Measurements from ENCODE around the gene SHANK1.

Gene SHANK1

GRCh38 chr19:50667759-50668231, 51.8 kb downstream of the SHANK1 start:
- no peak for DNase-seq
- in situ Hi-C loops (cut with HindIII; ENCODE audit: low pct_ligation_motif_present, low pct_unique_long_range_greater_than_20kb, low sequenced_read_pairs) = no loop called here

GRCh38 chr19:50667177-50667758, 52.3 kb downstream of the SHANK1 start:
- DNase-seq = no peak
- in situ Hi-C loops (cut with HindIII; ENCODE audit: low pct_ligation_motif_present, low pct_unique_long_range_greater_than_20kb, low sequenced_read_pairs) = no loop called here

- in situ Hi-C loops (cut with HindIII; ENCODE audit: low pct_ligation_motif_present, low pct_unique_long_range_greater_than_20kb, low sequenced_read_pairs) = no loop called here
Measured at GRCh38 chr19:50666346-50667176, 53.0 kb downstream of the SHANK1 start.

GRCh38 chr19:50664204-50664603, 55.4 kb downstream of the SHANK1 start:
- DNase-seq = no peak
- in situ Hi-C loops (cut with HindIII; ENCODE audit: low pct_ligation_motif_present, low pct_unique_long_range_greater_than_20kb, low sequenced_read_pairs) = no loop called here

More at GRCh38 chr19:50666346-50667176, 53.0 kb downstream of the SHANK1 start:
- DNase-seq = no peak

GRCh38 chr19:50663482-50663790, 56.2 kb downstream of the SHANK1 start:
- in situ Hi-C loops (cut with HindIII; ENCODE audit: low pct_ligation_motif_present, low pct_unique_long_range_greater_than_20kb, low sequenced_read_pairs) = no loop called here
- peak; percentile 45 for DNase-seq

- in situ Hi-C loops (cut with HindIII; ENCODE audit: low pct_ligation_motif_present, low pct_unique_long_range_greater_than_20kb, low sequenced_read_pairs) = no loop called here
- DNase-seq = no peak
Measured at GRCh38 chr19:50662651-50663481, 56.7 kb downstream of the SHANK1 start.

- no peak for DNase-seq
- in situ Hi-C loops (cut with HindIII; ENCODE audit: low pct_ligation_motif_present, low pct_unique_long_range_greater_than_20kb, low sequenced_read_pairs) = no loop called here
Measured at GRCh38 chr19:50661766-50662650, 57.6 kb downstream of the SHANK1 start.

GRCh38 chr19:50661023-50661422, 58.6 kb downstream of the SHANK1 start:
- in situ Hi-C loops (cut with HindIII; ENCODE audit: low pct_ligation_motif_present, low pct_unique_long_range_greater_than_20kb, low sequenced_read_pairs) = no loop called here
- DNase-seq = no peak

GRCh38 chr19:50660088-50660366, 59.6 kb downstream of the SHANK1 start:
- in situ Hi-C loops (cut with HindIII; ENCODE audit: low pct_ligation_motif_present, low pct_unique_long_range_greater_than_20kb, low sequenced_read_pairs) = no loop called here
- no peak for DNase-seq

- no peak for DNase-seq
- in situ Hi-C loops (cut with HindIII; ENCODE audit: low pct_ligation_motif_present, low pct_unique_long_range_greater_than_20kb, low sequenced_read_pairs) = no loop called here
Measured at GRCh38 chr19:50659318-50660087, 60.1 kb downstream of the SHANK1 start.

- DNase-seq = peak; percentile 91
Measured at GRCh38 chr19:50658441-50659317, 60.9 kb downstream of the SHANK1 start.

GRCh38 chr19:50657712-50658440, 61.7 kb downstream of the SHANK1 start:
- in situ Hi-C loops (cut with HindIII; ENCODE audit: low pct_ligation_motif_present, low pct_unique_long_range_greater_than_20kb, low sequenced_read_pairs) = no loop called here
- peak; percentile 99 for DNase-seq

More at GRCh38 chr19:50658441-50659317, 60.9 kb downstream of the SHANK1 start:
- in situ Hi-C loops (cut with HindIII; ENCODE audit: low pct_ligation_motif_present, low pct_unique_long_range_greater_than_20kb, low sequenced_read_pairs) = no loop called here

GRCh38 chr19:50657222-50657669, 62.4 kb downstream of the SHANK1 start:
- DNase-seq = no peak
- in situ Hi-C loops (cut with HindIII; ENCODE audit: low pct_ligation_motif_present, low pct_unique_long_range_greater_than_20kb, low sequenced_read_pairs) = no loop called here

- DNase-seq = no peak
- in situ Hi-C loops (cut with HindIII; ENCODE audit: low pct_ligation_motif_present, low pct_unique_long_range_greater_than_20kb, low sequenced_read_pairs) = no loop called here
Measured at GRCh38 chr19:50654882-50655281, 64.7 kb downstream of the SHANK1 start.

GRCh38 chr19:50652722-50653121, 66.9 kb downstream of the SHANK1 start:
- no peak for DNase-seq
- in situ Hi-C loops (cut with HindIII; ENCODE audit: low pct_ligation_motif_present, low pct_unique_long_range_greater_than_20kb, low sequenced_read_pairs) = no loop called here

GRCh38 chr19:50651174-50651573, 68.4 kb downstream of the SHANK1 start:
- DNase-seq = no peak
- in situ Hi-C loops (cut with HindIII; ENCODE audit: low pct_ligation_motif_present, low pct_unique_long_range_greater_than_20kb, low sequenced_read_pairs) = no loop called here

Measured in ACHN (cell line).